Neutrophil (primary cell): ENCODE measurements around the gene PCP4.

Experiments
- H3K27ac ChIP-seq: fragments of 200-600 bp; sonication (generic); 2 replicates; pipeline ENCODE4 v1.5.1; 2016; ENCODE audit warnings: mild to moderate bottlenecking, moderate library complexity
- H3K27me3 ChIP-seq: fragments of 200-600 bp; sonication (generic); 2 replicates; pipeline ENCODE4 v1.6.0; 2016; ENCODE audit warnings: mild to moderate bottlenecking
- H3K36me3 ChIP-seq: fragments of 200-600 bp; sonication (generic); 2 replicates; pipeline ENCODE4 v1.5.1; 2017
- H3K4me1 ChIP-seq, 2 experiments: fragments of 200-600 bp in 1 of 2; sonication (generic) in 1 of 2; 1 replicate in 1 of 2; 2 replicates in 1 of 2; pipeline versions ENCODE4 v1.5.1 to v1.6.1; 2013 to 2016; ENCODE audit warnings: low read depth in 1 of 2, low read length in 1 of 2, mild to moderate bottlenecking in 1 of 2, moderate library complexity in 1 of 2; ENCODE audit not compliant: control insufficient read depth in 1 of 2, insufficient read depth in 1 of 2
- H3K4me3 ChIP-seq, 2 experiments: fragments of 200-600 bp in 1 of 2; sonication (generic) in 1 of 2; 1 replicate in 1 of 2; 2 replicates in 1 of 2; pipeline ENCODE4 v1.5.1; 2013 to 2016; ENCODE audit warnings: low read depth in 1 of 2, low read length in 1 of 2, mild to moderate bottlenecking in 1 of 2, moderate library complexity in 1 of 2
- H3K9me3 ChIP-seq: fragments of 200-600 bp; sonication (generic); 2 replicates; pipeline ENCODE4 v1.5.1; 2016
- CTCF ChIP-seq: fragments of 200-600 bp; sonication (generic); IDR thresholded peaks from 2 replicates; pipeline ENCODE4 v1.5.1; 2016; ENCODE audit warnings: antibody characterized with exemption

The PCP4 gene

DNA sequence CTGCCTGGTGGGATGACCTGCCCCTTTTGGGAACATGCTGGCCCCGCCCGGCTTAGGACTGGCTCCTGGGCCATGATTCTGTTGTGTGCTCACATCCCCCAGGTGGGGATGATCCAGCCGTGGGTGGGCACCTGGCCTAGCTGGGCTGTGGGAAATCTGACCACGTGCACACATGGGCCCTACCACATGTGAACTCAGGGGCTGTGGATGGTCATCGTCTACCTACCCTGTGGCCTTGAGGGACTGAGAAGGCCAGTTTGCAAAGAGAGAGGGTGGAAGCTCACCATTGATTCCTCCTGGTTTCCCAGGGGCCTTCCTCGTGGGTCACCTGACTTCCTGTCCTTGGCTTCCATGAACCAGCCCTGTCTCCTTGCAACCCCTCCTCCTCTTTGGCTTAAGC lies 19.4 kb upstream of the PCP4 start:
- Histone ChIP-seq H3K27ac (no peak overlapping the region), H3K4me1 (no peaks in the 10 kb centered on the region), H3K27me3 (no peaks in the 10 kb centered on the region), H3K4me3 (no peak overlapping the region), H3K36me3 (no peaks in the 10 kb centered on the region), H3K9me3 (no peaks in the 10 kb centered on the region)
- no peak for TF ChIP-seq CTCF

GRCh38 chr21:39849014-39849655 lies 18.1 kb upstream of the PCP4 start:
- Histone ChIP-seq H3K4me3 (no peak overlapping the region), H3K27ac (no peak overlapping the region), H3K36me3 (no peaks in the 10 kb centered on the region), H3K4me1 (no peaks in the 10 kb centered on the region), H3K27me3 (no peaks in the 10 kb centered on the region), H3K9me3 (no peaks in the 10 kb centered on the region)
- no peak for TF ChIP-seq CTCF

DNA sequence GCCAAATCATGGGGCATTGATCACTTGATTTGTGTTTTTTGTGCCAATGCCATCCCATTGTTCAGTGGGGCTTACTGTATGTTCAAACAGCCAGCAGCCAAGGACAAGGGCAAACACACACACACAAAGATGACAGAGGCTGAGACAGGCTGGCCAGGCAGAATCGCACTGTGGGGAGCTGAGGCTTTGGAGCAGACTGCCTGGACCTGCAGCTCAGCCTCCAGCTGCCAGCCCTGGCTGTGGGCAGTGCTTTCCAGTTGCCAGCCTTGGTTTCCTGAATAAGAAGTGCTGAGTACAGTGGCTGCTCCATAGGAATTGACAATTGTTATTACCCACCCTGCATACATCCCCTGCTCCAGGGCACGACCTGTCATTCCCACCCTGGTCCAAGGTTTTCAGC lies 16.9 kb upstream of the PCP4 start:
- H3K36me3 ChIP-seq = no peaks in the 10 kb centered on the region
- H3K4me3 ChIP-seq = no peak overlapping the region
- H3K27me3 ChIP-seq = no peaks in the 10 kb centered on the region
- no peaks in the 10 kb centered on the region for H3K9me3 ChIP-seq
- H3K4me1 ChIP-seq = no peaks in the 10 kb centered on the region
- no peak for TF ChIP-seq CTCF
- H3K27ac ChIP-seq = no peak overlapping the region

GRCh38 chr21:39851002-39851618 lies 16.1 kb upstream of the PCP4 start:
- H3K9me3 ChIP-seq = no peaks in the 10 kb centered on the region
- no peak overlapping the region for H3K4me3 ChIP-seq
- TF ChIP-seq CTCF = no peak
- H3K36me3 ChIP-seq = no peaks in the 10 kb centered on the region
- H3K27ac ChIP-seq = no peak overlapping the region
- H3K4me1 ChIP-seq = no peaks in the 10 kb centered on the region
- no peaks in the 10 kb centered on the region for H3K27me3 ChIP-seq

DNA sequence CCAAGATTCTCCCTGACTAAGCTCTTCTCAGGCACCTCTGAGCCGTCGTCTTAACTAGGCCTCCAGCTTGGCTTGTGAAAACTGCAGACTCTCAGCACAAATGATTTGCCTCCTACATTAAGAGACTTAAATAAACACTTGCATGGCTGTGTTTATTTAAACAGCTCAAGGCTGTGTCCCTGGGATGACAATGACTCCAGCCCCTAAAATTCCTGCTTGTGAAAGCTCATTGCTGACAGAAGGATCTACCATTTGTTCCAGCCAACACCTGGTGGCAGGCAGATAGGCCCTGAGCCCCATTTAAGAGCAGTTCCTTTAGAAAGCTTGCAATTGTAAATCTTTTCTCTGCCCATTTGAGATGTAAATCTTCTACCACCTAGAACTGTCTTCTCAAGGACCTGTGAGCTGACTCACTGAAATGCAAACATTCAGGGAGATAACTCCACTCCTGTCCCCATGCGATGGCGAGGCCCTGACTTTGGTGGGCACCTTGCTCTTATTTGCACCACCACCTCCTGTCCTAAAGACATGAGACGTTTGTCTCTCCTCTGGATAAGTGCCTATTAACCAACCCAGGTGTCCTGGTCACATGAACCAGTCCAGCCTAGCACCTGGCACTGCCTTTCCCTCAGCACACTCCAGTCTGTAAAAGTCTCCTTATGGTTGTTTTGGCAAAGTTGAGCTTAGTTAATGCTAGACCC lies 15.1 kb upstream of the PCP4 start:
- Histone ChIP-seq H3K36me3 (no peaks in the 10 kb centered on the region), H3K9me3 (no peaks in the 10 kb centered on the region), H3K27me3 (no peaks in the 10 kb centered on the region)

More for the DNA sequence above, 15.1 kb upstream of the PCP4 start:
- Histone ChIP-seq H3K4me1 (no peaks in the 10 kb centered on the region), H3K27ac (no peak overlapping the region), H3K4me3 (no peak overlapping the region)
- no peak for TF ChIP-seq CTCF
